AG04450 (cell line): ENCODE results near the gene PARP6. TPM values are rescaled to one million over a fixed set of nuclear protein-coding genes. Genes with fewer than 3 reads are reported as not detected.

Experiments
- CTCF ChIA-PET: fragments of 300-600, 350-600 bp; formaldehyde crosslinking; extraction: SDS; loops from one replicate; lab custom pipeline; 2022; ENCODE audit warnings: antibody characterized with exemption, inconsistent platforms; lab: Charles Lee
- POLR2A ChIA-PET: fragments of 350-600 bp; formaldehyde crosslinking; extraction: SDS; loops from one replicate; lab custom pipeline; 2021; ENCODE audit warnings: antibody characterized with exemption, inconsistent platforms; lab: Yijun Ruan, JAX
- DNase-seq: peaks from one replicate; pipeline ENCODE4 v3.0.0-alpha.2; 2011; ENCODE audit warnings: low read depth, low spot score
- H3K27ac ChIP-seq: one replicate; pipeline ENCODE4 v1.5.1; 2012; ENCODE audit warnings: low read depth, low read length, control low read depth
- H3K27me3 ChIP-seq: one replicate; pipeline ENCODE4 v1.6.0; 2012; ENCODE audit warnings: low read length; ENCODE audit not compliant: control insufficient read depth, insufficient read depth
- H3K4me3 ChIP-seq: 2 replicates; pipeline ENCODE4 v1.5.1; 2011; ENCODE audit warnings: mild to moderate bottlenecking, low read depth, low read length, control low read depth
- H3K9me3 ChIP-seq: 2 replicates; pipeline ENCODE4 v1.5.1; 2012; ENCODE audit warnings: low read length; ENCODE audit not compliant: control insufficient read depth, insufficient read depth
- polyA minus RNA-seq: library from RNA; depleted of rRNA, polyadenylated mRNA; stranded (reverse); fragments of >200 nt; gene quantifications from 2 replicates; pipeline ENCODE4 v1.2.3, GENCODE V29; 2011; rRNA and poly(A)+ RNA removed
- polyA plus RNA-seq: library from polyadenylated mRNA; depleted of rRNA; stranded (reverse); fragments of >200 nt; gene quantifications from 2 replicates; pipeline ENCODE4 v1.2.3, GENCODE V29; 2011; rRNA removed
- TF ChIP-seq, protein P1 (sequence below): IDR thresholded peaks from 2 replicates; pipeline ENCODE4 v1.5.1; 2011; ENCODE audit warnings: low read depth, low read length, control low read depth, inconsistent platforms

PARP6 gene, protein sequence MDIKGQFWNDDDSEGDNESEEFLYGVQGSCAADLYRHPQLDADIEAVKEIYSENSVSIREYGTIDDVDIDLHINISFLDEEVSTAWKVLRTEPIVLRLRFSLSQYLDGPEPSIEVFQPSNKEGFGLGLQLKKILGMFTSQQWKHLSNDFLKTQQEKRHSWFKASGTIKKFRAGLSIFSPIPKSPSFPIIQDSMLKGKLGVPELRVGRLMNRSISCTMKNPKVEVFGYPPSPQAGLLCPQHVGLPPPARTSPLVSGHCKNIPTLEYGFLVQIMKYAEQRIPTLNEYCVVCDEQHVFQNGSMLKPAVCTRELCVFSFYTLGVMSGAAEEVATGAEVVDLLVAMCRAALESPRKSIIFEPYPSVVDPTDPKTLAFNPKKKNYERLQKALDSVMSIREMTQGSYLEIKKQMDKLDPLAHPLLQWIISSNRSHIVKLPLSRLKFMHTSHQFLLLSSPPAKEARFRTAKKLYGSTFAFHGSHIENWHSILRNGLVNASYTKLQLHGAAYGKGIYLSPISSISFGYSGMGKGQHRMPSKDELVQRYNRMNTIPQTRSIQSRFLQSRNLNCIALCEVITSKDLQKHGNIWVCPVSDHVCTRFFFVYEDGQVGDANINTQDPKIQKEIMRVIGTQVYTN
- 56.1 and 57.8 TPM in 2 replicates for polyA plus RNA-seq
- 34.9 and 37.1 TPM in 2 replicates for polyA minus RNA-seq

DNA sequence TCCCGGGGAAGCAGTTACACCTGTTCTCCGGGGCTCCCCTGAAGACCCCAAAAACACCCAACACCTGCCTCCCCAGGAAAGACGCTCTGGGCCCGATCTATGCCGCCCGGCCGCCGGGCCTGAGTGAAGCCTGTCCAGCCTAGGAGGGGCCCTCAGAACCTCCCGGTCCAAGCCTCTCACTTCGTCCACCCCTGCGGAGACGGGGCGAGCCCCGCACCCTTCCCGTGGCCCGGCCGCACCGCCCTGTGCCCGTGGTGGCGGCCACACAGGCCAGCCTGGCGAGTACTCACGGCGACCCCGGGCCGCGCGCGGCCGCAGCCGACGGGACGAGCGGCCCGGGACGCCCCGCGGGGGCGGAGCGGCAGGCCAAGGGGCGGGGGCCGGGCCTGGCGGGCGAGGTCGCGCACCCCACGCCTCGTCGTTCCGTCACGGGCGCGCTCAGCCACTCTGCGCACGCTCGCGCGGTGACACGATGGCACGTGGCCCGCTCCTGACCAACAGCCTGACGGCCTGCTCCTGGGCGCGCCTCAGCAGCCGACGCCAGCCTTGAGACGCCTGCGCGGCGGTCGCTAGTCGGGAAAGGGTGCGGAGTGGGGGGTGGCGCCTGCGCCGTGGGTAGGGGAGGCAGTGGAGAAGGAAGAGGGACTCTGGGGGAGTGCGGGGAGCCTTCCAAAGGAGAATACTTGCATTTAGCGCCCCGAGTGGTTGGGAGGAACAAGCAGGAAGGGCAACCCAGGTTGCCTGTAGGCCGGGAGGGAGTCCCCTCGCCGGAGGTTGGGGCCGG, at the start of gene PARP6:
Gene PARP6 (minus strand): TSS at position 342 of the 784 bp plus-strand sequence. CDS start 5,077 bp downstream, outside the sequence.
- TF ChIP-seq, protein P1, sequence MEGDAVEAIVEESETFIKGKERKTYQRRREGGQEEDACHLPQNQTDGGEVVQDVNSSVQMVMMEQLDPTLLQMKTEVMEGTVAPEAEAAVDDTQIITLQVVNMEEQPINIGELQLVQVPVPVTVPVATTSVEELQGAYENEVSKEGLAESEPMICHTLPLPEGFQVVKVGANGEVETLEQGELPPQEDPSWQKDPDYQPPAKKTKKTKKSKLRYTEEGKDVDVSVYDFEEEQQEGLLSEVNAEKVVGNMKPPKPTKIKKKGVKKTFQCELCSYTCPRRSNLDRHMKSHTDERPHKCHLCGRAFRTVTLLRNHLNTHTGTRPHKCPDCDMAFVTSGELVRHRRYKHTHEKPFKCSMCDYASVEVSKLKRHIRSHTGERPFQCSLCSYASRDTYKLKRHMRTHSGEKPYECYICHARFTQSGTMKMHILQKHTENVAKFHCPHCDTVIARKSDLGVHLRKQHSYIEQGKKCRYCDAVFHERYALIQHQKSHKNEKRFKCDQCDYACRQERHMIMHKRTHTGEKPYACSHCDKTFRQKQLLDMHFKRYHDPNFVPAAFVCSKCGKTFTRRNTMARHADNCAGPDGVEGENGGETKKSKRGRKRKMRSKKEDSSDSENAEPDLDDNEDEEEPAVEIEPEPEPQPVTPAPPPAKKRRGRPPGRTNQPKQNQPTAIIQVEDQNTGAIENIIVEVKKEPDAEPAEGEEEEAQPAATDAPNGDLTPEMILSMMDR, result peak; percentile 61
- ChIA-PET CTCF (interaction anchor here (0.5 to 1.8 kb wide), 5 partner anchors 10 to 290 kb away, joined by 3 to 13 read pairs (median 4); no protein-coding TSS in a partner anchor), POLR2A (interaction anchor here (1.5 kb wide), 1 partner anchor 67 kb away, joined by 3 read pairs; no protein-coding TSS in a partner anchor)
- DNase-seq, result peak; percentile 94
- no peaks in the 10 kb centered on the region for H3K9me3 ChIP-seq
- peaks cover 2% of the 10 kb centered on the region for H3K27me3 ChIP-seq
- peak within 1 kb of the TSS; percentile 82 for H3K4me3 ChIP-seq
- H3K27ac ChIP-seq, result peak within 1 kb of the TSS; percentile 77

DNA sequence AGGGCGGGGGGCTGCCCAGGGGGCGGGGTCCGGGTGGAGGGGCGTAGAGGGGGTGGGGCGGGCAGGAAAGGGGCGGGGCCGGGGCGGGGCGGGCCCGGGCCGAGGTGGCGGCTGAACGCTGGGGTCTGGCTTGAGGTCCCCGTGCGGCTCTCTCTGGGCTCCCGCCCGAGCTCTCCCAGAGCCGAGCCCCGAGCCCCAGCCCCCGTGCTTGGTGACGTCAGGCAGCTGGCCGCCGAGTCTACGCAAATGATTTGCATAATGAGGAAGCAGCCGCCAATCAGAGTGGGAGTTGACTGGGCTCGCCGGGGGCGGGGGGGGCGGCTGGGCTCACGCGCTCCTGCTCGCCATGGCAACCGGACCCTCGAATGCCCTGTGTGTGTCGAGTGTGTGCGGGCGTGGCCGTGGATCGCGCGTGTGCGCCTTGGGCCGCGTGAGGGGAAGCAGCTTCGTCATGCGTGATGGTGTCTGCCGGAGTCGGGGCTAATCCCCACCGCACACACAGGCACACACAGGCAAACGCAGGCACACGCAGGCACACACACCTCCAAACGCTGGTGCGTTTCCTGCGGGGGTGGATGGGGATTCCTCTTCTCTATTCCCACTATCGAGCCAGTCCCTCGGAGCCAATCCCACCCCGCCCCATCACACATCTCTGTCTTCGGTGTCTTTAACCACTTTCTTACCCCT, 47.8 kb upstream of the PARP6 start, which contains the start of gene CELF6:
Gene CELF6 (minus strand): TSS at position 173 of the 687 bp plus-strand sequence. CDS start 283 bp downstream, outside the sequence.
- TF ChIP-seq, protein P1, result no peak
- ChIA-PET POLR2A (interaction anchor here (0.8 kb wide), 1 partner anchor 19 kb away, joined by 3 read pairs; no protein-coding TSS in a partner anchor), CTCF (interaction anchor here (1.9 kb wide), 1 partner anchor 7 kb away, joined by 4 read pairs; no protein-coding TSS in a partner anchor)
- H3K27ac ChIP-seq, result peak within 1 kb of the TSS; percentile 47
- H3K9me3 ChIP-seq, result no peaks in the 10 kb centered on the region
- H3K27me3 ChIP-seq, result peaks cover 17% of the 10 kb centered on the region
- H3K4me3 ChIP-seq, result peak within 1 kb of the TSS; percentile 70
- DNase-seq, result no peak

DNA sequence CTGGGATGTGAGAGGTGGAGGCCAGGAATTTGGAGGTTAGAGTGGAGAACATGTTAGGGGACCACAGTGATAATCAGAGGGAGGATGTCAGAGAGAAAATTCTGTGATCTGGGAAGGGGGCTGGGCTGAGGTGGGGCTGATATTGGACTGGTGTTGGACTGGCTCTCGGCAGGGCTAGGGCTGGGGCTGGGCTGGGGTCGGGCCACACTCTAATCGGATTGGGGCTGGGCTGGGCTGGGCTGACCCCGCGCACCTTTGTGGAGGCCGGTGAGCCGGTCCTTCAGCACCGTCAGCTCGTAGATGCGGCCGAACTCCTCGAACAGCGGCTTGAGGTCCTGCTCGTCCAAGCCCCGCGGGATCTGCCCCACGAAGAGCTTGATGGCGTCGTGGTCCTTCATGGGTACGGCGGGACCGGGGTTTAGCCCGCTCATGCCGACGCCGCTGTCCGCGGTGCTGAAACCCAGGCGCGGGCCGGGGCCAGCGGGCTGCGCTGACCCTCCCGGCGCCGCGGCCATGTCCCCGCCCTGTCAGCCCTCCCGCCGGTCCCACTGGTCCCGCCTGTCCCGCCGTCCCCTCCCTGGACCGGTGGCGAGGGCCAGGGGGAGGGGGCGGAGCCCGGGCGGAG, 47.1 kb upstream of the PARP6 start:
- H3K27ac ChIP-seq, result no peak overlapping the region
- POLR2A ChIA-PET, result interaction anchor here (0.7 to 0.8 kb wide), 2 partner anchors 19 to 373 kb away, joined by 3 read pairs; no protein-coding TSS in a partner anchor
- H3K27me3 ChIP-seq, result peaks cover 17% of the 10 kb centered on the region
- no peaks in the 10 kb centered on the region for H3K9me3 ChIP-seq
- TF ChIP-seq, protein P1, result no peak
- no peak for DNase-seq
- CTCF ChIA-PET, result no interaction called here
- H3K4me3 ChIP-seq, result no peak overlapping the region

DNA sequence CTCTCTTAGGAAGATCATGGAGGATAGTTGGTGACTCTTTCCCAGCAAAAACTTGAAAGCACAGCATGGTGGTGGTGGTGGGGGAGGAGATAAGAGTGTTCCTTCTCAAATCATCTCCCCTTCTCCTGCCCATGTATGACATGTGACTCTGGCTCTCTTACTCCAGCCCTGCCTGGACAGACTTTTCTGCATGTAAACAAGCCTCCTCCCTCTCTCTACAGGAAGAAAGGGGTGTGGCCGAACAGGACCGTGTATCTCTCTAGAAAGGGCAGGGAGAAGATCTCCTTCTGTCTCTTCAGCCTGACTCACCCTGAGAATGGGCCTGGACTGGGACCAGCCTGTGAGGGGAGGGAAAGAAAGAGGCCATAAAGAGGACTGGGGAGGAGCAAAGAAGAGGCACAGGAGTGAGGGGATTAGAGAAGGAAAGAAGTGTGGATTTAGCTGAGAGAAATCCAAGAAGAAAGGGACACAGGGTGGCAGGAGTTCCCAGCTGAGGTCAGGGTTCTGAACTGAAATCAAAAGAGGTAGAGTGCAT, 46.1 kb upstream of the PARP6 start:
- CTCF ChIA-PET, result interaction anchor here (0.8 kb wide), 1 partner anchor 281 kb away, joined by 3 read pairs; no protein-coding TSS in a partner anchor

More for the DNA sequence above, 46.1 kb upstream of the PARP6 start:
- no peak for DNase-seq
- no peaks in the 10 kb centered on the region for H3K9me3 ChIP-seq
- POLR2A ChIA-PET, result interaction anchor here (0.5 kb wide), 1 partner anchor 39 kb away, joined by 3 read pairs; no protein-coding TSS in a partner anchor
- peaks cover 22% of the 10 kb centered on the region for H3K27me3 ChIP-seq
- TF ChIP-seq, protein P1, result no peak
- H3K4me3 ChIP-seq, result no peak overlapping the region
- H3K27ac ChIP-seq, result no peak overlapping the region
